WTC11 (cell line): ENCODE results near the gene CARMIL1.

ENCODE experiments used
- CREB1 ChIP-seq: sonication (generic); formaldehyde crosslinking; IDR thresholded peaks from 2 replicates; pipeline ENCODE4 v1.8.0; 2023; ENCODE audit warnings: mild to moderate bottlenecking, missing genetic modification reagents
- CTCF ChIP-seq: fragments of 200-600 bp; IDR thresholded peaks from 2 replicates; pipeline ENCODE4 v1.8.0; 2022; ENCODE audit warnings: antibody characterized with exemption
- E2F4 ChIP-seq: sonication (generic); formaldehyde crosslinking; IDR thresholded peaks from 2 replicates; pipeline ENCODE4 v1.8.1; 2022; ENCODE audit warnings: low read depth, mild to moderate bottlenecking, moderate library complexity, missing genetic modification reagents, borderline replicate concordance
- ELF4 ChIP-seq: sonication (generic); formaldehyde crosslinking; IDR thresholded peaks from 2 replicates; pipeline ENCODE4 v1.8.1; 2022; ENCODE audit warnings: low read depth, mild to moderate bottlenecking, moderate library complexity, missing genetic modification reagents
- IRF1 ChIP-seq: sonication (generic); formaldehyde crosslinking; IDR thresholded peaks from 2 replicates; pipeline ENCODE4 v1.8.0; 2023; ENCODE audit warnings: missing genetic modification reagents
- MXD4 ChIP-seq: fragments of 250-450 bp; sonication (Bioruptor Pico); IDR thresholded peaks from 2 replicates; pipeline ENCODE4 v1.8.0; 2021; ENCODE audit warnings: mild to moderate bottlenecking, moderate library complexity, borderline replicate concordance
- NR2C2 ChIP-seq: sonication (generic); formaldehyde crosslinking; IDR thresholded peaks from 2 replicates; pipeline ENCODE4 v1.8.0; 2022; ENCODE audit warnings: mild to moderate bottlenecking, missing genetic modification reagents
- TCF7 ChIP-seq: sonication (generic); formaldehyde crosslinking; IDR thresholded peaks from 2 replicates; pipeline ENCODE4 v1.8.0; 2022; ENCODE audit warnings: mild to moderate bottlenecking, low read depth, missing genetic modification reagents, moderate library complexity
- ZBTB21 ChIP-seq: sonication (generic); formaldehyde crosslinking; IDR thresholded peaks from 2 replicates; pipeline ENCODE4 v1.8.1; 2023; ENCODE audit warnings: mild to moderate bottlenecking, missing genetic modification reagents, borderline replicate concordance
- ZNF121 ChIP-seq: sonication (generic); formaldehyde crosslinking; IDR thresholded peaks from 2 replicates; pipeline ENCODE4 v1.8.0; 2023; ENCODE audit warnings: missing genetic modification reagents
- ZNF532 ChIP-seq: fragments of 250-450 bp; sonication (Bioruptor Pico); IDR thresholded peaks from 2 replicates; pipeline ENCODE4 v1.9.0; 2021; ENCODE audit warnings: mild to moderate bottlenecking, borderline replicate concordance
- TF ChIP-seq, protein P1 (sequence below): sonication (generic); formaldehyde crosslinking; IDR thresholded peaks from 2 replicates; pipeline ENCODE4 v1.8.0; 2022; ENCODE audit warnings: mild to moderate bottlenecking, missing genetic modification reagents

DNA sequence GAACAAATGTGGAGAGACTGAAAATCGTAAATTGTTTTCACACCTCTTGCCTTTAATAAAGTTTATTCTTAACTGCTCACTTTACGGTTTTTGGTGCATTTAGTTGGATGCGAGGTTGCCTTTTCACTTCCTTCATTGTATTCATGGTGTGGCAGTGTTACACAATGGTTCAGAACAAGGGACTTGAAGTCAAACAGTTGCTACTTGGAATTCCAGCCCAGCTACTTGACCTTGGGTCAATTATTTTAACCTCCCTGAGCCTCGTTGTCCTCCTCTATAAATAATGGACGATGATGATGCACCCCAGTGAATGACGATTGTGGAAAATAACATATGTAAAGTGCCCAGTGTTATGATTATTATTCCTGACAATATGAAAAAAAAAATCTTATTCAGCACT is 72.3 kb downstream of the CARMIL1 start:
- TF ChIP-seq CTCF (no peak), ELF4 (CRISPR knock-in tag) (no peak), ZNF121 (no peak), CREB1 (CRISPR knock-in tag) (no peak), ZBTB21 (CRISPR knock-in tag) (no peak), E2F4 (CRISPR knock-in tag) (no peak), MXD4 (no peak), TCF7 (CRISPR knock-in tag) (no peak), NR2C2 (CRISPR knock-in tag) (no peak), ZNF532 (CRISPR knock-in tag) (no peak), IRF1 (CRISPR knock-in tag) (no peak)
- TF ChIP-seq, protein P1, sequence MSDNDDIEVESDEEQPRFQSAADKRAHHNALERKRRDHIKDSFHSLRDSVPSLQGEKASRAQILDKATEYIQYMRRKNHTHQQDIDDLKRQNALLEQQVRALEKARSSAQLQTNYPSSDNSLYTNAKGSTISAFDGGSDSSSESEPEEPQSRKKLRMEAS (CRISPR knock-in tag): no peak
